VCaP (cell line): ENCODE measurements around the gene NEMF.
"Not testable (repeated sequence)": the region's sequence is repeated elsewhere in the genome, so short reads cannot be mapped to it uniquely, and the experiment has no call there.

Source experiments
- H3K27ac ChIP-seq: fragments of 450-650 bp; 2 replicates; pipeline ENCODE4 v1.5.1; 2017
- CTCF ChIP-seq: fragments of 450-650 bp; conservative IDR thresholded peaks from 2 replicates; pipeline ENCODE4 v1.5.1; 2017; ENCODE audit warnings: mild to moderate bottlenecking, moderate library complexity

The NEMF gene

GRCh38 chr14:49828640-49829039 is 23.9 kb downstream of the NEMF start:
- no peak overlapping the region for H3K27ac ChIP-seq
- TF ChIP-seq CTCF, result no peak

GRCh38 chr14:49820176-49820575 is 32.4 kb downstream of the NEMF start:
- no peak overlapping the region for H3K27ac ChIP-seq
- no peak for TF ChIP-seq CTCF

- no peak for TF ChIP-seq CTCF
- no peak overlapping the region for H3K27ac ChIP-seq
Observed at GRCh38 chr14:49816844-49817243, 35.7 kb downstream of the NEMF start.

- H3K27ac ChIP-seq, result not testable (repeated sequence)
Observed at GRCh38 chr14:49816118-49816517, 36.5 kb downstream of the NEMF start.

- H3K27ac ChIP-seq, result no peak overlapping the region
- TF ChIP-seq CTCF, result no peak
Observed at GRCh38 chr14:49808780-49809179, 43.8 kb downstream of the NEMF start.

- no peak overlapping the region for H3K27ac ChIP-seq
- no peak for TF ChIP-seq CTCF
Observed at GRCh38 chr14:49796025-49796424, 56.6 kb downstream of the NEMF start.

GRCh38 chr14:49792618-49793017 is 60.0 kb downstream of the NEMF start:
- TF ChIP-seq CTCF, result no peak
- H3K27ac ChIP-seq, result no peak overlapping the region

- no peak overlapping the region for H3K27ac ChIP-seq
- no peak for TF ChIP-seq CTCF
Observed at GRCh38 chr14:49786315-49786714, 66.3 kb downstream of the NEMF start.
